Hematopoietic multipotent progenitor cell treated with erythropoietin and hydrocortisone succinate and interleukin-3 and kit ligand, for 17 days (in vitro differentiated cells): Measurements from ENCODE around the gene PCK1.

Source experiments
- DNase-seq: peaks from one replicate; pipeline ENCODE4 v3.0.0-alpha.2; 2015; ENCODE audit warnings: low spot score

PCK1 gene

GRCh38 chr20:57536120-57536708, 24.7 kb upstream of the PCK1 start:
- no peak for DNase-seq

GRCh38 chr20:57536771-57537724, 23.9 kb upstream of the PCK1 start:
- no peak for DNase-seq

- DNase-seq = no peak
Measured at GRCh38 chr20:57537822-57538221, 23.1 kb upstream of the PCK1 start.

DNA sequence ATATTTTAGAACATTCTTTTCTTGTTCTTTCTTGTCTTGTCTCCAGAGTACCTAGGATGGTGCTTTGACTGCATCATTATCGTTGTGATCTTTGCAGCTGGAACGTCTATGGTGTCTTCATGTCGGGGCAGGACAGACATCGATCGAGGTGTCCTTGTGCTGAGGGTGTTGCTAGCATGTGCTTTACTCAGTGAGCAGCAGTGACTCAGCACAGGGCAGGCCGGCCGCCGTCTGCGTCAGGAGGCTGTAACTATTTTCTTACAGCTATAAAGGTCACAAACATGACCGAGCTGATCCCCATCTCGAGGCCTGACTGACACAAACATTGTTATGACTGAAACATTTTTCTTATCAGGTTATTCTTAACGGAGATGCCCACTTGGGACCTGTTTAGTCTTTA, 21.0 kb upstream of the PCK1 start:
- DNase-seq = no peak

DNA sequence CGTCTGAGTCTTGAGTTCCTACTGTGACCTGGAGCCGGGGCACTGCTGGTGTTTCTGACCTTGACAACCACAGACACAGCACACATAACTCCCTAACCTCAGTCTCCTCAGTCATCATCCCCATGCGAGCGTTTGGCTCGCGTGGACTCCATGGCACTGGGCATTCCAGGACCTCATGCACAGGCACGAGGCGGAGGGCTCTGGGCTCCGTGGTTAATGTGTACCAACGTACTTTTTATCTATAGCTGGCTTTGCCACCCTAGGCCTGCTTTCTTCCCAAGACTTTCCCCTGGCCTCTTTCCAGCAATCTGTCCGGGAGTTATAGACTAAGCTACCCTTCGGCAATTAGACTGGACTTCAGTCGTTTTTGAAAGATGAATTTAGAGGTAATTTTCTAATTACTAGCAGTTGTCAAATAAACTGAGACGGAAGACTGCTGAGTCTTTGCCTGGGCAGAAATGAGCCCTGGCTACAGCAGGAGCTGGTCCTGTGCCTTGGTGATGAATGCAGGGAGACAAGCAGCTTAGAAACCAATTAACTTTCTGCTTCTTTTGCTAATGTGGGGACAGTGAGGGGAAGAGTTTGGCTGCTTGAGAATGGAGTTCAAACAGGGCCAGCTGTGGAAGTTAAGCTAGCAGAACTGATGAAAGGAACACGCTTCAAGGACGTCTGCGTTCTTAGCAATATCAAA, 19.9 kb upstream of the PCK1 start:
- no peak for DNase-seq

- no peak for DNase-seq
Measured at GRCh38 chr20:57543754-57544153, 17.2 kb upstream of the PCK1 start.

DNA sequence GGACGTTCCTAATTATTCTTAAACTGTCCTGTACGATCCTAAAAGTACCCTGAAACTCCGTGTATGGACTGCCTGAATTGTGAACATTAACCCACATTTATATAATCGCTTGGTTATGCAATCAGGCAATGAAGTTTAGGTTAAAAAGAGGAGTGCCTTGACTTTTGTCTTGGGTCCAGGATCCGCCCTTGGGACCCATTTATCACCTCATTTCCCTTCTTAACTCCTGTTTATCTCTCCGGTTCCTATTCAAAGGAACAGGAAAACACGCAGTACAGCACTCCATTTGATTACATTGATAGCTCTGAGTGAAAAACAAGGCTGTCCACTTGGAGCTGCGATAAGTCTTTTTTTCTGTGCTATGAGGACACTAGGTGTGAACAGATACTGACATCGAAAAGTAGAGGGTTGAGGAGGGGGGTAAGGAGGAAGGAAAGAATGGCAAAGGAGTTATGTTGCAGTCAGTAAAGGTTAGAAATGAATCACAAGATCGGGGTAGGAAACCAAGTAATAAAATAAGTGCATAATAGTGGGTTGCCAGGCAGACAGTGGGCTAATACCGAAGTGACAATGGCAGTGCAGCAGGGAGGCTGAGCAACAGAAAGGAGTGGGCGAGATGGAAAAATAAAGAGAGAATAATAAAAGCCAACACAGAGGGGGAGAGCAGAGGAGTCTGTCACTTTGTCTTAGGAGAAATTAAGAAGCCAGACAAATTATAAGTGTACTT, 15.9 kb upstream of the PCK1 start:
- DNase-seq = no peak

DNA sequence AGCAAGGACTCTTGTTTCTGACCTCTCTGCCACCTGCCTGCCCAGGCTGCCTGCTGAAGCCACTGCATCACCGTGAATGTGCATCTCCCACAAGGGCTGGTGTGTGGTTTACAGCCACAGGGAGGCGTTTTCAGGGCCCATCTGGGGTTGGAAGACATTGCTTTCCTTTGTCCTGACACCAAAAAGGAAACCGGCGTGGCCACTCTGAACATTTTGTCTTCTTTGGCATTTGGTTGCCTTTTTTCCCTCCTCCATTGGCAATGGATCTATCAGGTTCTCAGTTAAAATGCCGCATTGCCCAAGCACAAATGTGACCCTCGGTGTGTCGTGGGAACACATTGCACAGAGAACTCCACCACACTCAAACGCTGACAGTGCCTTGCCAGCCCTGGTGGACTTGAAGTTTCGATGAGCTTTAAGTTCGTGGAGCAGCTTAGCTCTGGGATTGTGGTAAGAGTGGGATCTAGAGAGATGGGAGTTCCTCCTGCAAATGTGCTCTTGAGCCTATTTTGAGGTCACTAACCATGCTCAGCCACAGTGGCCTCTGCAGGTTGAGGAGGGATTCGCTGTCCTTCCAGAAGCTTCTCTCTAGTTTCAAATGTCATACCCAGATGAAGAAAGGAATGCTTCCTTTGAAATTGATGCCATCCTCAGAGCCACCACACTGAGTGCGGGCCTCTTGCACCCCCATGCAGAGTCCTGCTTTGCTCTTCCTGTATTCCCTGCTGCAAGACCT, 14.8 kb upstream of the PCK1 start:
- no peak for DNase-seq

DNA sequence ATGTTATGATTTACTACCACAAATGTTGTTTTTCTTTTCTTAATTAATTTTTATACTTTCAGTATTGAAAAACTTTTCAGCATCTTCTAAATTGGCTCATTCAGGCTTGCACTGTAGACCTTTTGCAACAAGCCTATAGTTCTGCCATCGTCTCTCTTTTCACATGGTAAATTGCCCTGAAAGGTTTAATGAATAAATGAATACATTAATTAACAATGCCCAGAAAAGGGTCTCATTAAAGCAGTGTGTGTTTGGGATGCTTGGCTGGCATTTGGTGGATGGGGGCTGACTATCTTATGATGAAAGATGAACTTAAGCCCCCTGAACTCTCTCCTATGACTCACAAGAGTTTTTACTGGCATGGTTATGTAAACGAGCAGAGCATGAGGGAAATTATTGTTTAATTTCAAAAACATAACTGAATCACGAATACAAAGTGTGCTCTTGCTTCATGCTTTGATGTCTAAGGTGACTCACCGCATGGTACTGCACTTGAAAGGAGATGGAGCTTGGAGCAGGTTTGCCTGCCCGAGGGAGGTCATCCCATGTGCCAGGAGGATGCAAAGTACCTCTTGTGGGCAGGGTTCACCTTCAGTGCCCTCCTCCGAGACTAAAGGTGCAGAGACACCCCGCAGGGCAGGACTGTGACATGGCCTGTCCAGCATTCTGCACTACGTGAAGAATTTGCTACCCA, 13.8 kb upstream of the PCK1 start:
- no peak for DNase-seq

DNA sequence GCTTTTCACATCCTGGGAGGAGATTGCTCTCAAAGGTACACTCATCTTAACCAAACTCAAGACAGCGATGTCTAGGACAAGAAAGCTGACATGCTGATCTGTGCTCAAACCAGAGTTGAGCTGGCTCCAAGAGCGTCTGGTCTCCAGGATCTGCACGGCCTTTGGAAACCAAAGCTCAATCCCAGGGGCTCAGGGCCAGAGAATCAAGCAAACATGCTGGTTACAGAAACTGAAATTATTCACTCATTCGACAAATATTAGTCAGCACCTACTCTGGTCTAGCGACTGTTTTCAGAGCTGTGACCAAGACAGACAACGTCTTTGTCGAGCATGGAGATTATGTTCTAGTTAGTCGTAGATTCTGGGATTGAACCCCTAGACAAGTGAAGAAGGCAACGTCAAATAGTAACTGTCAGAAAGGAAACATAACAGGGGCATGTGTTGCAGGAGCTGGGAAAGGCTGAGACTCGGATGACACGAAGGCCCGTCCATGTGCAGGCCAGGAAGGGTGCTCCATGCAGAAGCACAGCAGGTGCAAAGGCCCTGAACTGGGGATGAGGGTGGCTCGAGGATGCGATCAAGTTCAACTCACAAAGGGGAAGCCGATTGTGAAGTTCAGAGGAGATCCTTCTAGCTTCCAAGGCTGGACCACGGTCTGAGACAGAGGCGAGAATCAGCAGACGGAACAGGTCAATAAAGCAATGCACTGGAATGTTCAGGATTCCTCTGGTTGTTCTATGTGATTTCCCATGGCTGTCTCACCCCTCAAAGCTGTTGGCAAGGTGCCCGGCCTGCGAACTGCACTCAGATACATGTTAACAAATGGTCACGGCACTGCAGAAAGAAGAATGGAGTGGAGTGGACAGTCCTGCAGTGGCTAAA, 12.5 kb upstream of the PCK1 start:
- DNase-seq = no peak

- no peak for DNase-seq
Measured at GRCh38 chr20:57552471-57552870, 8.4 kb upstream of the PCK1 start.

DNA sequence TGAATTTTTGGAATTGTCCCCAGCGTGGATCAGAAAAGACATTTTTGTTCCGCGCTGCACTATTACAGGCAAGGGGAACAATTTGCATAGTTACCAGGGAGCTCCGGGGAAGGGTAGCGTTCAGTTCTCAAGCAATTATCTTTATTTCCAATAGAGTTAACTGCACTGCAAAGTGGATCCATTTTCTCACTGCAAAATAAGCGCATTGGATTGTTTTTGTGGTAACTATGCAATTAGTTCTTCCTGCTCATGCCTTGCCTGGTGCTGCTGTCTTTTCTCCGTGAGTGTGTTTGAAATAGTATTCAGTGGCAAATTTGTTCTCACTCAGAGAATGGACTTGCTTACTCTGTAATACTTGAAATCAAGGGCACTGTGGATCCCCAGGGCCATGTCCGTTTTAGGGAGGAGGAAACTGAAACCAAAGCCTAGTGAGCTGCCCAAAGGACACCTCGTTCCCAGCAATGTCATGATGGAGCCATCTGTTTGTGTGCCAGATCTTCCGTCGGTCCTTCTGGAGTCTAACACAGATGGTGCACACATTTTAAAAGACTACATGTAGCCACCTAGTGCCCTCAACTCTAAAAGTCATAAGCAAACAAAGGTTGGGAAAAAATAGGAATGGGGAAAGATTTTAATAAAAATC, 7.4 kb upstream of the PCK1 start:
- DNase-seq = no peak

DNA sequence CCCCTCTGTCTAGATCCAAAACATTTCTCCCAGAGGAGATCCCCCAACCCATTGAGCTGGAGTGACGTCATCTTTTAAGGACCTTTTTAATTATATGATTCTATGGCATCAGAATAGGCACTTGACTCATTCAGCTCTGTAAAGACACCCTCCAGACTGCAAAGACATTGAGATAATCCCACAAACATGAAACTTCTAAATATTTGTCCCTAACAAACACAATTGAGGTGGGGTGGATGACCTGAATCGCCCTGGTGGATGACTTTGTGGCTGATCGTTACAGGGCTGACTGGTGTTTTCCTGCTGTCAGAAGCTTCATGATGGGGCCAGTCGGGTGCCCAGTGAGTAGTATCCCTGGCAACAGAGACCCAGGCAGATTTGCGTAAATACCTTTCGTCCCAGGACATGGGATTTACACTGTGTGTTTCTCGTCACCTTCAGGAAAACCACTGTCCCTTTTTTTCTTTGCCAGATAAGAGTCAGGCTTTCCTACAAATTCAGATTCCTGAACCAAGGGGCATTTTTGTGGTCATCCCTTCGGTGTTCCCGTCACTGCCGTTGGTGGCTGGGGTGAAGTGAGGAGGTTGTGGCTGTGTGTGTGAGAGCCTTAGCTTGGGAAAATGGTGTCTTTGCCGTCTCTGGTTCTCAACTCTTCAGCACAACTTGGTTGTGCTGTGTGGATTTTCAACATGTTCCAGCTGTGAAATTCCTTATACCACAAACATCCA, 5.3 kb upstream of the PCK1 start:
- no peak for DNase-seq

DNA sequence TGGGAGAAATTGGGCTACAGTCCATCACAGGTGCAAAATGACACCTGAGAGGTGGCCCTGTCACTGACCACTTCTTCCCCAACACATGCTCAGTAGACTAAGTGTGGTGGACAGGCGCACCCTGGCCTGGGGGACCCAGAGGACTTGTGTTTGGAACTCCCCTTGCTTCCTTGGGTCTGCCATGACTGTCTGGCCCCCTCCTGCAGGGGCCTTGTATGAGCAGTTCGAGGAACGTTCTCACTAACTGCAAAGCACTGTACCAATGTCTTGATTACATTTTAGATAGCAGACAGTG, 4.0 kb upstream of the PCK1 start:
- no peak for DNase-seq

DNA sequence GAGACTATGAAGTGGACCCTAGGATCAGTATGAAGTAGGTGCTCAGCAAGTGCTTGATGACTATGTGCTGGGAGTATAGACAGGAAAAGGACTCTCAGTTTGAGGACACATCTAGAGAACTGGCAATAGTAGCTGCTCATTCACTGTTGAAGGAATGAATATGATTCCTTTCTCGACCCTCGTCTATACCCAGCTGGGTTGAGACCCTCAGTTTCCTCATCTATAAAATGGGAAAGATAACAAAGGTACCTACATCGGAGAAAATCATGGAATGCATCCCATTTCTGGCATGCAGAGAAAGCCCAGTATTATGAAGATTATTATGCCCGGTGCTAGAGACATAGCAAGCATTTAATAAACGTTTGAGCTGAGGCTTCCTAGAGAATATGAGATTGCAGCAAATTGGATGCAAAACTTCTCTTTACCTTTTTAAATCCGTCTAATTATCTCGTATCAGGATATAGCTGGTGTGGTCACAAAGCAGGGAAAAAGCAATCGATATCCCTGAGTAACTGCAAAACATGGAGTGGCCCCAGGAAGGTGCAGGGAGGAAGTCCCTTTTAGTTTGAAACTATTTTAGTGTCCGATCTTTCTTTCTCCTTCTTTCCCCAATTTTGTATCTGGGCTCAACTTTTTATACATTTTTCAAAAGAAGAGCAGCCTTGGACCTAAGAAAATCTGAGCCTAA, 2.8 kb upstream of the PCK1 start:
- DNase-seq = no peak

GRCh38 chr20:57558614-57559288, 2.2 kb upstream of the PCK1 start:
- no peak for DNase-seq

GRCh38 chr20:57559289-57559634, 1.6 kb upstream of the PCK1 start:
- DNase-seq = no peak
